IPS-18a (cell line): ENCODE results near the gene AMN1.
"Not testable (repeated sequence)": the region's sequence is repeated elsewhere in the genome, so short reads cannot be mapped to it uniquely, and the experiment has no call there.

Experiments
- H3K27ac ChIP-seq: one replicate; pipeline ENCODE4 v1.5.1; 2013; ENCODE audit warnings: low read length
- H3K27me3 ChIP-seq: one replicate; pipeline ENCODE4 v1.6.1; 2013; ENCODE audit warnings: mild to moderate bottlenecking, low read length; ENCODE audit not compliant: control insufficient read depth, insufficient read depth
- H3K36me3 ChIP-seq: one replicate; pipeline ENCODE4 v1.6.1; 2013; ENCODE audit warnings: low read depth, low read length; ENCODE audit not compliant: control insufficient read depth
- H3K4me1 ChIP-seq: one replicate; pipeline ENCODE4 v1.6.1; 2013; ENCODE audit warnings: low read depth, low read length; ENCODE audit not compliant: control insufficient read depth
- H3K4me3 ChIP-seq: one replicate; pipeline ENCODE4 v1.5.1; 2013; ENCODE audit warnings: low read length
- H3K9ac ChIP-seq: one replicate; pipeline ENCODE4 v1.6.1; 2013; ENCODE audit warnings: mild to moderate bottlenecking, low read length, moderate library complexity
- H3K9me3 ChIP-seq: one replicate; pipeline ENCODE4 v1.6.1; 2013; ENCODE audit warnings: low read depth, low read length; ENCODE audit not compliant: control insufficient read depth

The AMN1 gene

DNA sequence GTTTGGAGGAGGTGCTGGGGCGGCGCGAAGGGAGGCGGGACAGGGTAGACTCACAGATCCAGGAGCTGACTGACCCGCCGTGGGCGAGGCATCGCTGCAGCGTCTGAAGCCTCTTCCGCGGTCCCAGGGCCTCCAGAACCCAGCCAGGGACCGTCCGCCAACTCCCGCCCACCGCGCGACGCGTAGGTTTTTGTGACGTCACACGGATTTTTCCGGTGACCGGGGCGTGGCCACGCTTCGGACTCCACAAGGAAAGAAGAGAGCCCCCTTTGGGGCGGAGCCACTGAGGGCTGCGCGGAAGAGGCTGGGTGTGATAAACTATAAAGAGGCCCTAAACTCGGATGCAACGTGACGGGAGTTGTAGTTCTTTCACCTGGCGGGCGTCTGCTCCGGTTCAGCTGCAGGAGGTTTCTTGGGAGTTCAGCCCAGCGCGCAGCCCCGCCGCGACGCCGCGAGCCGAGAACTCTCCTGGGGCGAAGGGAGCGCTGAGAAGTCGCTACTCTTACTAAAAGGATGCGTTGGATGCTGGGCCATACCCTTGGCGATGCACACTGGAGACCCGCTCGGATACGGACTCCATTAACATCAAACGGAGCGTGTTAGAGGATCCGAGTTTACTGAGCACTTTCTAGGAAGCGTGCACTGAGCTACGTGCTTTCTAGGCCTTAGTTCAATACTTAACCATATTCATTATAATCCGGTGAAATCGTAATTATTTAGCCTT, at the start of gene AMN1:
Gene AMN1 (minus strand): TSS at position 105 of the 724 bp plus-strand sequence. CDS start 13 bp downstream, at position 92.
- no peaks in the 10 kb centered on the region for H3K9me3 ChIP-seq
- peaks cover 10% of the 10 kb centered on the region for H3K27me3 ChIP-seq
- peak within 1 kb of the TSS; percentile 93 for H3K4me3 ChIP-seq
- H3K4me1 ChIP-seq, result peaks cover 29% of the 10 kb centered on the region
- H3K27ac ChIP-seq, result peak within 1 kb of the TSS; percentile 75
- peak within 1 kb of the TSS; percentile 77 for H3K9ac ChIP-seq
- no peaks in the 10 kb centered on the region for H3K36me3 ChIP-seq

DNA sequence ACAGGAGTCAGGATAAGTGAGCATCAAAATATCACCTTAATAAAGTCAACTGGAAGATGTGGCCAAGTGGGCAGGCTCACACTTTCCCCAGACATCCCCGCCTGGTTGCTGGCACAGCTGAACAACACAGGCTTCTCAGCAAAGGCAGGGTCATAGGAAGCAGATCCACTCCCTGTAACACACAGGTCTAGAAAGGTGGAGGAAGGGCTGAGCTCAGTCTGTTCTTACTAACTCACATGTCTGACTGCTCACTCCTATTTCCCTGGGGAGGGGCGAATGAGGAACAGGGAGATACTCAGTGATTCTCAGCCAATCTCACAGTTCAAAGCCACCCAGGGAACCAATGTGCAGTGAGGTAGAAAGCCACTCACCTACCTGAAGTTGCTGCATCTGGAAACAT, 45.0 kb upstream of the AMN1 start:
- Histone ChIP-seq H3K27ac (no peak overlapping the region), H3K27me3 (no peaks in the 10 kb centered on the region), H3K4me1 (no peaks in the 10 kb centered on the region), H3K9ac (no peak overlapping the region), H3K36me3 (no peaks in the 10 kb centered on the region), H3K9me3 (no peaks in the 10 kb centered on the region), H3K4me3 (no peak overlapping the region)

GRCh38 chr12:31773223-31773750, 44.5 kb upstream of the AMN1 start:
- Histone ChIP-seq H3K9me3 (no peaks in the 10 kb centered on the region), H3K4me1 (no peaks in the 10 kb centered on the region), H3K27ac (no peak overlapping the region), H3K27me3 (no peaks in the 10 kb centered on the region), H3K9ac (no peak overlapping the region), H3K4me3 (no peak overlapping the region), H3K36me3 (no peaks in the 10 kb centered on the region)

DNA sequence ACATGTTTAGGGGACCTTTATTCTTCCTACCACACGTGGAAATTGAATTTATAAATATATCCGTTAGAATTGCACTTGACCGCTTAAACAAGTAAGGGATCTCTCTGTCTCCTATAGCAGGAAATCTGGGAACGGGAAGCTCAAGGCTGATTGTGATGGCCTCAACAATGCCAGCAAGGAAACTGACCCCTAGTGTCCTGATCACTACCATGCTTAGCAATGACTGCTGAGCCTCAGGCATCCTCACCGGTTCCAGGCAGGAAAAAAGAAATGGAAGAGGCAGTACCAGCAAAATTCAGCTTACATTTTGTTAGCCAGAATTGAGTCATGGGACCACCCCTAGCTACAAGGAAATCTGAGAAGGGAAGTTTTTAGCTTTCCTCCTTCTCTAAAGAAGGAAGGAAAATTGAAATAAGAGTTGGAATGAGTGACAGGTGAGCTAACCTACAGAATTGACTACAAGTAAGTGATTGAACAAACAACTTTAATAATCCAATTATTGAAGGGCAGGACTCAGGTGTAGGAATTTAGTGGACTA, 43.9 kb upstream of the AMN1 start:
- H3K36me3 ChIP-seq, result no peaks in the 10 kb centered on the region
- no peak overlapping the region for H3K4me3 ChIP-seq

GRCh38 chr12:31772186-31772585, 43.4 kb upstream of the AMN1 start:
- no peaks in the 10 kb centered on the region for H3K4me1 ChIP-seq
- H3K9ac ChIP-seq, result no peak overlapping the region
- no peaks in the 10 kb centered on the region for H3K27me3 ChIP-seq
- no peak overlapping the region for H3K4me3 ChIP-seq
- no peak overlapping the region for H3K27ac ChIP-seq
- no peaks in the 10 kb centered on the region for H3K36me3 ChIP-seq
- H3K9me3 ChIP-seq, result no peaks in the 10 kb centered on the region

More for the DNA sequence above, 43.9 kb upstream of the AMN1 start:
- H3K27me3 ChIP-seq, result no peaks in the 10 kb centered on the region
- H3K9ac ChIP-seq, result no peak overlapping the region
- H3K4me1 ChIP-seq, result no peaks in the 10 kb centered on the region
- H3K9me3 ChIP-seq, result no peaks in the 10 kb centered on the region
- H3K27ac ChIP-seq, result no peak overlapping the region

- Histone ChIP-seq H3K4me3 (no peak overlapping the region), H3K27ac (no peak overlapping the region), H3K9ac (no peak overlapping the region), H3K36me3 (no peaks in the 10 kb centered on the region), H3K4me1 (no peaks in the 10 kb centered on the region), H3K27me3 (no peaks in the 10 kb centered on the region), H3K9me3 (no peaks in the 10 kb centered on the region)
Observed at GRCh38 chr12:31768046-31768445, 39.2 kb upstream of the AMN1 start.

DNA sequence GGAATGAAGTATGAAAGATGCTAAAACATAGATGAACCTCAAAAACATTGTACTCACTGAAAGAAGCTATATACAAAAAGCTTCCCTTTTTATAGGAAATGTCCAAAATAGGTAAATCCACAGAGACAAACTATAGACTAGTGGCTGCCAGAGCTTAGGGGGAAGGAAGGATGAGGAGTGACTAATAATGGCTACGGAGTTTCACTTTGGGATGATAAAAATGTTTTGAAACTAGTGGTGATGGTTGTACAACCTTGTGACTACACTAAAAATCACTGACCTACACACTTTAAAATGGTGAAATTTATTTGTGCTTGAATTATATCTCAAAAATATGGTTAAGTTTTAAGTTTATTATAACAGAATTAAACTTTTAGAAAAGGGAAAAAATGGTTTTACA, 37.1 kb upstream of the AMN1 start:
- no peak overlapping the region for H3K4me3 ChIP-seq
- H3K27ac ChIP-seq, result no peak overlapping the region
- H3K36me3 ChIP-seq, result no peaks in the 10 kb centered on the region
- no peaks in the 10 kb centered on the region for H3K9me3 ChIP-seq
- H3K9ac ChIP-seq, result no peak overlapping the region
- no peaks in the 10 kb centered on the region for H3K4me1 ChIP-seq
- no peaks in the 10 kb centered on the region for H3K27me3 ChIP-seq

- Histone ChIP-seq H3K36me3 (no peaks in the 10 kb centered on the region), H3K9me3 (no peaks in the 10 kb centered on the region), H3K4me3 (no peak overlapping the region), H3K27ac (no peak overlapping the region), H3K27me3 (no peaks in the 10 kb centered on the region), H3K9ac (no peak overlapping the region), H3K4me1 (no peaks in the 10 kb centered on the region)
Observed at GRCh38 chr12:31759632-31760459, 31.0 kb upstream of the AMN1 start.

GRCh38 chr12:31758297-31758696, 29.5 kb upstream of the AMN1 start:
- H3K9me3 ChIP-seq, H3K27me3 ChIP-seq, H3K9ac ChIP-seq, H3K36me3 ChIP-seq, H3K27ac ChIP-seq, H3K4me1 ChIP-seq, H3K4me3 ChIP-seq: not testable (repeated sequence)

DNA sequence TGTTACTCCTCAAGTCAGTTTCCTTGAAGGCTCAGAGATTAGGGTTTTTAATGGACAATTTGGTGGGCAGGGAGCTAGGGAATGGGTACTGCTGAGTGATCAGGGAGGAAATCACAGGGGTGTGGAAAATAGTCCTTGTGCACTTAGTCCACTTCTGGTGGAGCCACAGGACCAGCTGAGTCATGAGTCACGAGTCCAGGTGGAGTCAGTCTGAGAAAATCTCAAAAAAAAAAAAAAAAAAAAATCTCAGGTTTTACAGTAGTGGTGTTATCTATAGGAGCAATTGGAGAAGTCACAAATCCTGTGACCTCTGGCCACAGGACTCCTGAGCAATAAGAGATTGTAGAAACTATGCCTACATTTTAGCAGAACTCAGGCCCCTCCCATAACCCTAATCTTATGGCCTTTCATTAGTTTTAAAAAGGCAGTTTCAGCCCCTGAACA, 28.2 kb upstream of the AMN1 start:
- Histone ChIP-seq H3K4me1 (peaks cover 5% of the 10 kb centered on the region), H3K9me3 (no peaks in the 10 kb centered on the region), H3K4me3 (no peak overlapping the region), H3K27me3 (no peaks in the 10 kb centered on the region), H3K9ac (no peak overlapping the region), H3K27ac (no peak overlapping the region), H3K36me3 (no peaks in the 10 kb centered on the region)

DNA sequence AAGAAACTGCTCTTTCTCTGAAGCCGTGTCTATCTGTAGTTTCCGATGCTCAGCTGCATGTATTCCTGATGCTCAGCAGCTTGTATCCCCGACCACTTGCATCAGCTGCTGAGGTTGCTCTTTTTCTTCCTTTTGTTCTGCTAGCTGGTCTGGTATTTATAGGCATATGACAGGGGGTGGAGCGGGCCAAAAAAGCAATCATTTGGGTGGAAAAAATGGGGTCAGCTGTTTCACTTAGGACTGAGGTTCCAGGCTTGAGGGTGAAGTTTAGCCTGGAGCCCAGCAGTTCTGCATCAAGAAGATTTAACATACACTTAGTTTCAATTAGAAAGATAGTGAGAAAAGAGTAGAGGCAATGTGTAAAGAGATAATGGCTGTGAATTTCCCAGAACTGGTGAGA, 23.6 kb upstream of the AMN1 start:
- Histone ChIP-seq H3K27ac (no peak overlapping the region), H3K27me3 (no peaks in the 10 kb centered on the region), H3K36me3 (no peaks in the 10 kb centered on the region), H3K9ac (no peak overlapping the region), H3K9me3 (no peaks in the 10 kb centered on the region), H3K4me1 (peaks cover 14% of the 10 kb centered on the region), H3K4me3 (no peak overlapping the region)
